CD4-positive, CD25-positive, alpha-beta regulatory T cell (primary cell): ENCODE results near the gene ADD2. TPM values are rescaled to one million over a fixed set of nuclear protein-coding genes. Genes with fewer than 3 reads are reported as not detected.

Source experiments
- ATAC-seq, 2 donors: fragments of 150-1000 bp; cut with Tn5 transposase; one replicate each; pipeline ENCODE4 v1.10.0; 2021; ENCODE audit warnings: low read depth in 2 of 2, moderate number of reproducible peaks in 2 of 2, moderate library complexity in 1 of 2
- DNase-seq, 3 donors: peaks; one replicate each; pipeline versions ENCODE4 v3.0.0 to v3.0.0-alpha.2; 2012 to 2022; ENCODE audit warnings: mixed read lengths in 1 of 3
- H3K27ac ChIP-seq: one replicate; pipeline ENCODE4 v1.7.0; 2013; ENCODE audit warnings: mild to moderate bottlenecking, low read length; ENCODE audit not compliant: insufficient read depth, poor library complexity, severe bottlenecking
- H3K27me3 ChIP-seq: one replicate; pipeline ENCODE4 v1.7.0; 2013; ENCODE audit warnings: low read length; ENCODE audit not compliant: control insufficient read depth, insufficient read depth
- H3K36me3 ChIP-seq: one replicate; pipeline ENCODE4 v1.7.0; 2013; ENCODE audit warnings: mild to moderate bottlenecking, low read length, moderate library complexity; ENCODE audit not compliant: control insufficient read depth, insufficient read depth
- H3K4me1 ChIP-seq: 2 replicates; pipeline ENCODE4 v1.7.0; 2013; ENCODE audit warnings: mild to moderate bottlenecking, low read length; ENCODE audit not compliant: insufficient read depth, control insufficient read depth, poor library complexity, severe bottlenecking
- H3K4me3 ChIP-seq: one replicate; pipeline ENCODE4 v1.7.0; 2013; ENCODE audit warnings: low read depth, mild to moderate bottlenecking, low read length, moderate library complexity
- H3K9me3 ChIP-seq, 2 experiments: 1 replicate in 1 of 2; 2 replicates in 1 of 2; pipeline ENCODE4 v1.7.0; 2013; ENCODE audit warnings: low read length in 2 of 2, mild to moderate bottlenecking in 1 of 2, moderate library complexity in 1 of 2; ENCODE audit not compliant: control insufficient read depth in 2 of 2
- H3K27ac Mint-ChIP-seq, 3 donors: one replicate each; pipeline ENCODE4 v1.8.0; 2020 to 2022; ENCODE audit warnings: mild to moderate bottlenecking in 3 of 3, mixed read lengths in 3 of 3, moderate library complexity in 2 of 3
- H3K27me3 Mint-ChIP-seq: one replicate; pipeline ENCODE4 v1.8.0; 2022; ENCODE audit warnings: mild to moderate bottlenecking, mixed read lengths
- H3K36me3 Mint-ChIP-seq: one replicate; pipeline ENCODE4 v1.8.0; 2020; ENCODE audit warnings: mixed read lengths
- H3K4me1 Mint-ChIP-seq, 4 donors: one replicate each; pipeline ENCODE4 v1.8.0; 2020 to 2022; ENCODE audit warnings: mixed read lengths in 4 of 4, mild to moderate bottlenecking in 1 of 4
- H3K4me3 Mint-ChIP-seq, 4 donors: one replicate each; pipeline ENCODE4 v1.8.0; 2020 to 2022; ENCODE audit warnings: mild to moderate bottlenecking in 4 of 4, mixed read lengths in 4 of 4, moderate library complexity in 3 of 4
- H3K9me3 Mint-ChIP-seq, 7 donors: one replicate each; pipeline ENCODE4 v1.8.0; 2020 to 2022; ENCODE audit warnings: mixed read lengths in 7 of 7, mild to moderate bottlenecking in 3 of 7, moderate library complexity in 2 of 7
- polyA plus RNA-seq, 4 donors: library from polyadenylated mRNA; unstranded; fragments of 300-500 nt; fragmentation: Illumina TruSeq; gene quantifications; one replicate each; pipeline ENCODE4 v1.2.3, GENCODE V29; 2021
- total RNA-seq: library from RNA; stranded (reverse); gene quantifications from one replicate; pipeline ENCODE4 v1.2.3, GENCODE V29; 2022

The ADD2 gene
- total and polyA plus RNA-seq, 5 donors from 2014 or later = 0.02 to 0.67 TPM; not detected in 3

GRCh38 chr2:70732766-70733645, 35.0 kb downstream of the ADD2 start:
- no peak overlapping the region for H3K27ac ChIP-seq
- no peak overlapping the region for H3K4me3 Mint-ChIP-seq

GRCh38 chr2:70730730-70731129, 37.3 kb downstream of the ADD2 start:
- H3K4me3 Mint-ChIP-seq = no peak overlapping the region
- H3K27me3 ChIP-seq = peaks cover 2% of the 10 kb centered on the region
- H3K4me3 ChIP-seq = no peak overlapping the region
- DNase-seq = no peak
- ATAC-seq = no peak
- H3K36me3 ChIP-seq = no peaks in the 10 kb centered on the region
- H3K27ac Mint-ChIP-seq = peak overlapping the region in 1 of 3 donors; percentile 28
- H3K36me3 Mint-ChIP-seq = no peaks in the 10 kb centered on the region
- H3K9me3 Mint-ChIP-seq = peaks cover 0 to 1% (median 0%) of the 10 kb centered on the region in 7 donors
- H3K9me3 ChIP-seq = no peaks in the 10 kb centered on the region
- H3K27ac ChIP-seq = no peak overlapping the region
- H3K4me1 Mint-ChIP-seq = peaks cover 0 to 2% (median under 1%) of the 10 kb centered on the region in 4 donors
- no peaks in the 10 kb centered on the region for H3K4me1 ChIP-seq
- H3K27me3 Mint-ChIP-seq = peaks cover 6% of the 10 kb centered on the region

More at GRCh38 chr2:70732766-70733645, 35.0 kb downstream of the ADD2 start:
- no peak overlapping the region for H3K27ac Mint-ChIP-seq
- H3K27me3 Mint-ChIP-seq = peaks cover 8% of the 10 kb centered on the region
- peaks cover 0 to 2% (median 0%) of the 10 kb centered on the region in 7 donors for H3K9me3 Mint-ChIP-seq
- DNase-seq (no peak), ATAC-seq (no peak)
- no peak overlapping the region for H3K4me3 ChIP-seq
- no peaks in the 10 kb centered on the region for H3K36me3 Mint-ChIP-seq
- H3K4me1 ChIP-seq = no peaks in the 10 kb centered on the region
- peaks cover 2% of the 10 kb centered on the region for H3K27me3 ChIP-seq
- peaks cover 0 to 2% (median under 1%) of the 10 kb centered on the region in 4 donors for H3K4me1 Mint-ChIP-seq
- H3K36me3 ChIP-seq = no peaks in the 10 kb centered on the region
- H3K9me3 ChIP-seq = no peaks in the 10 kb centered on the region

GRCh38 chr2:70729647-70730046, 38.4 kb downstream of the ADD2 start:
- H3K27me3 Mint-ChIP-seq = peaks cover 6% of the 10 kb centered on the region
- no peak for DNase-seq
- no peak overlapping the region for H3K4me3 ChIP-seq
- peaks cover 0 to 2% (median 0%) of the 10 kb centered on the region in 4 donors for H3K4me1 Mint-ChIP-seq
- H3K9me3 Mint-ChIP-seq = no peaks in the 10 kb centered on the region
- H3K27ac ChIP-seq = no peak overlapping the region
- H3K4me3 Mint-ChIP-seq = no peak overlapping the region
- no peaks in the 10 kb centered on the region for H3K36me3 ChIP-seq
- H3K36me3 Mint-ChIP-seq = no peaks in the 10 kb centered on the region
- ATAC-seq = no peak
- no peak overlapping the region for H3K27ac Mint-ChIP-seq
- no peaks in the 10 kb centered on the region for H3K9me3 ChIP-seq
- H3K27me3 ChIP-seq = peaks cover 2% of the 10 kb centered on the region
- H3K4me1 ChIP-seq = no peaks in the 10 kb centered on the region

GRCh38 chr2:70728128-70728527, 39.9 kb downstream of the ADD2 start:
- no peak for DNase-seq
- no peaks in the 10 kb centered on the region for H3K27me3 ChIP-seq
- Mint-ChIP-seq H3K36me3 (no peaks in the 10 kb centered on the region), H3K27me3 (peaks cover 6% of the 10 kb centered on the region), H3K27ac (no peak overlapping the region), H3K4me3 (no peak overlapping the region), H3K4me1 (peaks cover 0 to 2% (median 0%) of the 10 kb centered on the region in 4 donors), H3K9me3 (no peaks in the 10 kb centered on the region)
- ATAC-seq = no peak
- H3K36me3 ChIP-seq = no peaks in the 10 kb centered on the region
- H3K9me3 ChIP-seq = no peaks in the 10 kb centered on the region
- no peak overlapping the region for H3K27ac ChIP-seq
- H3K4me3 ChIP-seq = no peak overlapping the region
- no peaks in the 10 kb centered on the region for H3K4me1 ChIP-seq

- Histone ChIP-seq H3K9me3 (no peaks in the 10 kb centered on the region), H3K4me3 (no peak overlapping the region), H3K36me3 (no peaks in the 10 kb centered on the region), H3K4me1 (no peaks in the 10 kb centered on the region), H3K27me3 (no peaks in the 10 kb centered on the region), H3K27ac (no peak overlapping the region)
- H3K27me3 Mint-ChIP-seq = no peaks in the 10 kb centered on the region
- H3K9me3 Mint-ChIP-seq = no peaks in the 10 kb centered on the region
- peak overlapping the region in 1 of 3 donors; percentile 71 for H3K27ac Mint-ChIP-seq
- H3K36me3 Mint-ChIP-seq = no peaks in the 10 kb centered on the region
- ATAC-seq (no peak), DNase-seq (no peak)
- H3K4me1 Mint-ChIP-seq = peaks cover 0 to 2% (median 0%) of the 10 kb centered on the region in 4 donors
- no peak overlapping the region for H3K4me3 Mint-ChIP-seq
These were observed 40.9 kb downstream of the ADD2 start for GRCh38 chr2:70726947-70727725.

GRCh38 chr2:70725505-70725904, 42.5 kb downstream of the ADD2 start:
- no peaks in the 10 kb centered on the region for H3K4me1 Mint-ChIP-seq

GRCh38 chr2:70724366-70724765, 43.6 kb downstream of the ADD2 start:
- H3K4me3 Mint-ChIP-seq = no peak overlapping the region
- H3K4me1 Mint-ChIP-seq = no peaks in the 10 kb centered on the region
- H3K36me3 Mint-ChIP-seq = no peaks in the 10 kb centered on the region
- DNase-seq = no peak
- H3K4me3 ChIP-seq = no peak overlapping the region
- peaks cover 2% of the 10 kb centered on the region for H3K27me3 ChIP-seq
- H3K27me3 Mint-ChIP-seq = peaks cover 12% of the 10 kb centered on the region
- no peak overlapping the region for H3K27ac Mint-ChIP-seq
- H3K9me3 Mint-ChIP-seq = no peaks in the 10 kb centered on the region
- H3K36me3 ChIP-seq = no peaks in the 10 kb centered on the region
- H3K9me3 ChIP-seq = no peaks in the 10 kb centered on the region
- no peaks in the 10 kb centered on the region for H3K4me1 ChIP-seq
- no peak overlapping the region for H3K27ac ChIP-seq
- no peak for ATAC-seq

More at GRCh38 chr2:70725505-70725904, 42.5 kb downstream of the ADD2 start:
- Mint-ChIP-seq H3K27me3 (peaks cover 8% of the 10 kb centered on the region), H3K4me3 (no peak overlapping the region), H3K9me3 (no peaks in the 10 kb centered on the region), H3K27ac (no peak overlapping the region), H3K36me3 (no peaks in the 10 kb centered on the region)
- no peak overlapping the region for H3K4me3 ChIP-seq
- no peaks in the 10 kb centered on the region for H3K27me3 ChIP-seq
- ATAC-seq = no peak
- no peaks in the 10 kb centered on the region for H3K9me3 ChIP-seq
- no peak for DNase-seq
- no peak overlapping the region for H3K27ac ChIP-seq
- no peaks in the 10 kb centered on the region for H3K36me3 ChIP-seq
- H3K4me1 ChIP-seq = no peaks in the 10 kb centered on the region
